HepG2 (cell line): ENCODE results near the gene ANTXRL. TPM values are rescaled to one million over a fixed set of nuclear protein-coding genes. Genes with fewer than 3 reads are reported as not detected.
"Not testable (repeated sequence)": the region's sequence is repeated elsewhere in the genome, so short reads cannot be mapped to it uniquely, and the experiment has no call there.

Experiments
- ATAC-seq: fragments of 200-7000 bp; cut with Tn5 transposase; 3 replicates; pipeline ENCODE4 v1.9.1; 2020; ENCODE audit warnings: mild to moderate bottlenecking, moderate library complexity
- BruUV-seq: library from RNA; stranded (reverse); fragments of 400-500 nt; replicated peaks from 2 replicates; lab custom pipeline; 2021; lab: Mats Ljungman, UMichigan
- CTCF ChIA-PET: fragments of 300-600 bp; formaldehyde crosslinking; extraction: SDS; loops from one replicate; lab custom pipeline; 2021; ENCODE audit warnings: low total read pairs, inconsistent platforms, low intra/inter-chr PET ratio; lab: Yijun Ruan, JAX
- POLR2A ChIA-PET: fragments of 350-600 bp; sonication (Branson Sonifier 250); formaldehyde crosslinking; loops from one replicate; lab custom pipeline; 2020; ENCODE audit warnings: antibody characterized with exemption, inconsistent platforms; lab: Yijun Ruan, JAX
- DNase-seq: peaks from one replicate; pipeline ENCODE4 v3.0.0-alpha.2; 2015; ENCODE audit warnings: low spot score
- FAIRE-seq: peaks from 3 replicates; lab custom pipeline; 2011; peaks lifted over from hg19 to GRCh38; lab: Jason Lieb, UNC
- H2AFZ ChIP-seq: one replicate; pipeline ENCODE4 v1.6.1; 2011; ENCODE audit warnings: low read length, inconsistent platforms
- H3K27ac ChIP-seq: fragments of 300-600 bp; 3 replicates; pipeline ENCODE4 v1.8.0; 2011; ENCODE audit warnings: mixed run types, mild to moderate bottlenecking, mixed read lengths, low read length, inconsistent platforms; ENCODE audit not compliant: insufficient read depth; ENCODE audit errors: extremely low read length
- H3K27me3 ChIP-seq, 2 experiments: fragments of 200-600 bp in 1 of 2; 2 replicates in 1 of 2; 3 replicates in 1 of 2; pipeline versions ENCODE4 v1.6.0 to v1.8.0; 2011; ENCODE audit warnings: low read length in 2 of 2, mild to moderate bottlenecking in 2 of 2, moderate library complexity in 2 of 2, inconsistent platforms in 1 of 2; ENCODE audit not compliant: insufficient read depth in 2 of 2, control insufficient read depth in 1 of 2
- H3K36me3 ChIP-seq, 2 experiments: fragments of 200-600 bp in 1 of 2; replicated peaks in 1 of 2; 2 replicates in 1 of 2; 3 replicates in 1 of 2; pipeline versions ENCODE4 v1.5.1 to v1.8.0; 2011; ENCODE audit warnings: low read length in 2 of 2, inconsistent platforms in 1 of 2; ENCODE audit not compliant: insufficient read depth in 2 of 2, control insufficient read depth in 1 of 2
- H3K4me1 ChIP-seq: 2 replicates; pipeline ENCODE4 v1.5.1; 2012; ENCODE audit warnings: low read length, inconsistent platforms; ENCODE audit not compliant: insufficient read depth
- H3K4me2 ChIP-seq: 2 replicates; pipeline ENCODE4 v1.6.0; 2011; ENCODE audit warnings: low read depth, low read length, inconsistent platforms
- H3K4me3 ChIP-seq, 3 experiments: fragments of 200-600 bp in 1 of 3; sonication (generic), shearing (Covaris generic) in 1 of 3; replicated peaks in 1 of 3; 2 replicates each; pipeline ENCODE4 v1.5.1; 2011 to 2016; ENCODE audit warnings: low read length in 3 of 3, inconsistent platforms in 2 of 3, low read depth in 2 of 3, mild to moderate bottlenecking in 2 of 3, control low read depth in 1 of 3, mixed read lengths in 1 of 3; ENCODE audit not compliant: insufficient read depth in 1 of 3
- H3K79me2 ChIP-seq: one replicate; pipeline ENCODE4 v1.6.1; 2011; ENCODE audit warnings: low read length, inconsistent platforms; ENCODE audit not compliant: insufficient read depth
- H3K9ac ChIP-seq: 2 replicates; pipeline ENCODE4 v1.6.0; 2011; ENCODE audit warnings: mild to moderate bottlenecking, low read depth, low read length, inconsistent platforms; ENCODE audit not compliant: insufficient read depth
- H3K9me3 ChIP-seq: 2 replicates; pipeline ENCODE4 v1.5.1; 2012; ENCODE audit warnings: mild to moderate bottlenecking, low read length
- H4K20me1 ChIP-seq: 2 replicates; pipeline ENCODE4 v1.6.0; 2011; ENCODE audit warnings: inconsistent platforms, mild to moderate bottlenecking, low read length, moderate library complexity; ENCODE audit not compliant: insufficient read depth
- DMAP1 ChIP-seq: IDR thresholded peaks from 2 replicates; pipeline ENCODE4 v1.6.1; 2016
- HMG20B ChIP-seq: conservative IDR thresholded peaks from 2 replicates; pipeline ENCODE4 v1.6.1; 2016; ENCODE audit warnings: missing genetic modification reagents, missing compliant biosample characterization
- NFE2 ChIP-seq: sonication (generic); formaldehyde crosslinking; IDR thresholded peaks from 2 replicates; pipeline ENCODE4 v1.4.0; 2020; ENCODE audit warnings: missing genetic modification reagents
- USF2 ChIP-seq, 2 experiments: sonication (generic) in 1 of 2; formaldehyde crosslinking in 1 of 2; IDR thresholded peaks; 2 replicates each; pipeline versions ENCODE4 v1.5.1 to v1.6.1; 2011 to 2020; ENCODE audit warnings: borderline replicate concordance in 1 of 2, low read depth in 1 of 2, low read length in 1 of 2, mild to moderate bottlenecking in 1 of 2, missing genetic modification reagents in 1 of 2, moderate library complexity in 1 of 2
- ZNF3 ChIP-seq: IDR thresholded peaks from 2 replicates; pipeline ENCODE4 v1.7.0; 2017; ENCODE audit warnings: inconsistent platforms
- WGBS: methylation state at CpG from one replicate; pipeline ENCODE4 v1.1.6; 2017; ENCODE audit warnings: low lambda C conversion rate; 5-methylcytosine and 5-hydroxymethylcytosine counted together
- in situ Hi-C: cut with HindIII; loops from 2 replicates; pipeline ENCODE4 v1.10.0; 2017; ENCODE audit warnings: low pct_unique_long_range_greater_than_20kb; ENCODE audit not compliant: extremely low pct_ligation_motif_present
- intact Hi-C: fragments of 100-400 bp; cut with micrococcal nuclease; formaldehyde crosslinking; loops from one replicate; pipeline ENCODE4 v1.10.0; 2022; ENCODE audit not compliant: unreplicated experiment
- polyA plus RNA-seq, 8 experiments: library from polyadenylated mRNA; depleted of rRNA in 3 of 8; stranded (reverse) in 7 of 8; unstranded in 1 of 8; fragments of >200 nt; fragmentation: Illumina TruSeq in 4 of 8; extraction: Trizol in 4 of 8; gene quantifications; 2 replicates each; pipeline versions ENCODE4 v1.2.1 to v1.2.3, GENCODE V29; 2011 to 2016; ENCODE audit warnings: low read depth in 4 of 8, missing spikeins in 1 of 8, mixed read lengths in 1 of 8; ENCODE audit not compliant: insufficient read depth in 1 of 8
- total RNA-seq, 5 experiments: library from RNA; depleted of rRNA; stranded (reverse); fragments of >200 nt; fragmentation: Illumina TruSeq; extraction: Trizol; gene quantifications; 2 replicates each; pipeline ENCODE4 v1.2.3, GENCODE V29; 2016; ENCODE audit warnings: low read depth in 1 of 5

The ANTXRL gene
- total and polyA plus RNA-seq, 2 of the 13 experiments (the other 11 are each of a cell fraction or from before 2014, with no cell fraction given) = not detected

GRCh38 chr10:46311961-46312431 is 25.2 kb downstream of the ANTXRL start:
- ATAC-seq, H3K4me3 ChIP-seq, H3K79me2 ChIP-seq, CTCF ChIA-PET, POLR2A ChIA-PET, H4K20me1 ChIP-seq, H3K9ac ChIP-seq, H3K36me3 ChIP-seq, H3K4me1 ChIP-seq, intact Hi-C loops, H3K9me3 ChIP-seq, H3K4me2 ChIP-seq, FAIRE-seq, H3K27ac ChIP-seq, BruUV-seq, H2AFZ ChIP-seq, in situ Hi-C loops, DNase-seq: not testable (repeated sequence)
- H3K27me3 ChIP-seq = peaks cover 3 to 45% of the 10 kb centered on the region in 2 experiments; a peak in 2 of 5 replicates
- WGBS = 24% methylated on average over 5 of the region's 9 CpGs

- H3K27ac ChIP-seq = no peak overlapping the region
These were observed 26.2 kb downstream of the ANTXRL start for GRCh38 chr10:46312953-46313352.

More at GRCh38 chr10:46312953-46313352, 26.2 kb downstream of the ANTXRL start:
- Histone ChIP-seq H2AFZ (no peak overlapping the region), H3K9ac (no peak overlapping the region), H4K20me1 (no peaks in the 10 kb centered on the region), H3K27me3 (peaks cover 3 to 42% of the 10 kb centered on the region in 2 experiments; a peak in 2 of 5 replicates), H3K9me3 (no peaks in the 10 kb centered on the region), H3K4me1 (no peaks in the 10 kb centered on the region), H3K4me2 (no peak overlapping the region), H3K79me2 (no peaks in the 10 kb centered on the region), H3K36me3 (no peaks in the 10 kb centered on the region), H3K4me3 (no peak overlapping the region)
- BruUV-seq = no TSS peak
- TF ChIP-seq DMAP1 (CRISPR knock-in tag) = no peak
- no peak for TF ChIP-seq NFE2 (CRISPR knock-in tag)
- no peak for TF ChIP-seq ZNF3 (CRISPR knock-in tag)
- no peak for TF ChIP-seq HMG20B (CRISPR knock-in tag)
- no peak for TF ChIP-seq USF2 (IDR thresholded peaks at IDR 0.05; ENCODE audit: low read depth, low read length)
- TF ChIP-seq USF2 (CRISPR knock-in tag; IDR thresholded peaks at IDR 0.05; ENCODE audit: borderline replicate concordance) = no peak
- CTCF ChIA-PET = no interaction called here
- WGBS = 26% methylated on average over 3 of the region's 3 CpGs
- intact Hi-C loops (no loop called here), in situ Hi-C loops (no loop called here)
- FAIRE-seq (no peak), DNase-seq (no peak), ATAC-seq (no peak)
- POLR2A ChIA-PET = no interaction called here
